Calu3 (cell line): ENCODE measurements around the gene PAGE4. TPM values are rescaled to one million over a fixed set of nuclear protein-coding genes. Genes with fewer than 3 reads are reported as not detected.

Source experiments
- BruUV-seq: library from RNA; stranded (reverse); fragments of 400-500 nt; replicated peaks from 2 replicates; lab custom pipeline; 2021; lab: Mats Ljungman, UMichigan
- CTCF ChIA-PET: fragments of 300-600 bp; sonication (Branson Sonifier 250); formaldehyde crosslinking; loops from one replicate; lab custom pipeline; 2022; ENCODE audit warnings: antibody characterized with exemption; lab: Charles Lee
- DNase-seq: peaks from one replicate; pipeline ENCODE4 v3.0.0; 2022
- H3K27ac Mint-ChIP-seq: one replicate; pipeline ENCODE4 v1.8.0; 2022; ENCODE audit warnings: mixed read lengths; ENCODE audit not compliant: unreplicated experiment
- H3K27me3 Mint-ChIP-seq: one replicate; pipeline ENCODE4 v1.8.0; 2022; ENCODE audit warnings: mixed read lengths; ENCODE audit not compliant: unreplicated experiment
- H3K36me3 Mint-ChIP-seq: one replicate; pipeline ENCODE4 v1.8.0; 2022; ENCODE audit warnings: mild to moderate bottlenecking, moderate library complexity, mixed read lengths; ENCODE audit not compliant: insufficient read depth, unreplicated experiment
- H3K4me1 Mint-ChIP-seq: one replicate; pipeline ENCODE4 v1.8.0; 2022; ENCODE audit warnings: mild to moderate bottlenecking, low read depth, mixed read lengths; ENCODE audit not compliant: unreplicated experiment
- H3K4me3 Mint-ChIP-seq: one replicate; pipeline ENCODE4 v1.8.0; 2022; ENCODE audit warnings: mild to moderate bottlenecking, low read depth, moderate library complexity, mixed read lengths; ENCODE audit not compliant: unreplicated experiment
- H3K9me3 Mint-ChIP-seq: one replicate; pipeline ENCODE4 v1.8.0; 2022; ENCODE audit warnings: low read depth, mixed read lengths; ENCODE audit not compliant: unreplicated experiment
- CTCF ChIP-seq: fragments of 200-600 bp; IDR thresholded peaks from one replicate; pipeline ENCODE4 v1.8.0; 2022; ENCODE audit warnings: antibody characterized with exemption; ENCODE audit not compliant: unreplicated experiment
- intact Hi-C: fragments of 100-400 bp; cut with micrococcal nuclease; formaldehyde crosslinking; loops from one replicate; pipeline ENCODE4 v1.10.0; 2022; ENCODE audit not compliant: unreplicated experiment
- total RNA-seq: library from RNA; stranded (reverse); gene quantifications from 2 replicates; pipeline ENCODE4 v1.2.3, GENCODE V29; 2022

PAGE4 gene
- total RNA-seq, 1 experiment from 2014 or later = not detected

- CTCF ChIA-PET = no interaction called here
- intact Hi-C loops = no loop called here
- H3K9me3 Mint-ChIP-seq = no peaks in the 10 kb centered on the region
- no peak for DNase-seq
- H3K4me3 Mint-ChIP-seq = no peak overlapping the region
- H3K4me1 Mint-ChIP-seq = no peaks in the 10 kb centered on the region
- H3K27ac Mint-ChIP-seq = no peak overlapping the region
- no peak for TF ChIP-seq CTCF
- H3K27me3 Mint-ChIP-seq = peaks cover 8% of the 10 kb centered on the region
- no peaks in the 10 kb centered on the region for H3K36me3 Mint-ChIP-seq
- no TSS peak for BruUV-seq
These were observed 29.3 kb upstream of the PAGE4 start for GRCh38 chrX:49799828-49800227.

GRCh38 chrX:49809891-49810632, 19.0 kb upstream of the PAGE4 start:
- CTCF ChIA-PET = no interaction called here
- H3K27ac Mint-ChIP-seq = no peak overlapping the region
- H3K4me3 Mint-ChIP-seq = no peak overlapping the region
- no peaks in the 10 kb centered on the region for H3K9me3 Mint-ChIP-seq
- intact Hi-C loops = no loop called here
- no TSS peak for BruUV-seq
- peaks cover 37% of the 10 kb centered on the region for H3K27me3 Mint-ChIP-seq
- DNase-seq = no peak
- no peaks in the 10 kb centered on the region for H3K36me3 Mint-ChIP-seq
- H3K4me1 Mint-ChIP-seq = no peaks in the 10 kb centered on the region
- TF ChIP-seq CTCF = no peak

- H3K27me3 Mint-ChIP-seq = peaks cover 16% of the 10 kb centered on the region
- no peaks in the 10 kb centered on the region for H3K36me3 Mint-ChIP-seq
- no peaks in the 10 kb centered on the region for H3K4me1 Mint-ChIP-seq
- no peak overlapping the region for H3K27ac Mint-ChIP-seq
- intact Hi-C loops = no loop called here
- no peaks in the 10 kb centered on the region for H3K9me3 Mint-ChIP-seq
- CTCF ChIA-PET = no interaction called here
- no peak for DNase-seq
- no TSS peak for BruUV-seq
- no peak for TF ChIP-seq CTCF
- H3K4me3 Mint-ChIP-seq = no peak overlapping the region
These were observed 16.9 kb upstream of the PAGE4 start for GRCh38 chrX:49812177-49812576.

GRCh38 chrX:49816435-49816834, 12.7 kb upstream of the PAGE4 start:
- intact Hi-C loops = no loop called here
- H3K36me3 Mint-ChIP-seq = no peaks in the 10 kb centered on the region
- H3K27me3 Mint-ChIP-seq = peaks cover 15% of the 10 kb centered on the region
- CTCF ChIA-PET = no interaction called here
- BruUV-seq = no TSS peak
- H3K9me3 Mint-ChIP-seq = no peaks in the 10 kb centered on the region
- no peak for TF ChIP-seq CTCF
- H3K4me1 Mint-ChIP-seq = no peaks in the 10 kb centered on the region
- no peak overlapping the region for H3K27ac Mint-ChIP-seq
- H3K4me3 Mint-ChIP-seq = no peak overlapping the region
- DNase-seq = no peak
